SKM-1 (cell line): ENCODE data around the gene EPHA2.

Experiments
- DNase-seq: peaks from one replicate; lab custom pipeline; 2025; ENCODE audit not compliant: unreplicated experiment; lab: John Stamatoyannopoulos, UW

EPHA2 gene

DNA sequence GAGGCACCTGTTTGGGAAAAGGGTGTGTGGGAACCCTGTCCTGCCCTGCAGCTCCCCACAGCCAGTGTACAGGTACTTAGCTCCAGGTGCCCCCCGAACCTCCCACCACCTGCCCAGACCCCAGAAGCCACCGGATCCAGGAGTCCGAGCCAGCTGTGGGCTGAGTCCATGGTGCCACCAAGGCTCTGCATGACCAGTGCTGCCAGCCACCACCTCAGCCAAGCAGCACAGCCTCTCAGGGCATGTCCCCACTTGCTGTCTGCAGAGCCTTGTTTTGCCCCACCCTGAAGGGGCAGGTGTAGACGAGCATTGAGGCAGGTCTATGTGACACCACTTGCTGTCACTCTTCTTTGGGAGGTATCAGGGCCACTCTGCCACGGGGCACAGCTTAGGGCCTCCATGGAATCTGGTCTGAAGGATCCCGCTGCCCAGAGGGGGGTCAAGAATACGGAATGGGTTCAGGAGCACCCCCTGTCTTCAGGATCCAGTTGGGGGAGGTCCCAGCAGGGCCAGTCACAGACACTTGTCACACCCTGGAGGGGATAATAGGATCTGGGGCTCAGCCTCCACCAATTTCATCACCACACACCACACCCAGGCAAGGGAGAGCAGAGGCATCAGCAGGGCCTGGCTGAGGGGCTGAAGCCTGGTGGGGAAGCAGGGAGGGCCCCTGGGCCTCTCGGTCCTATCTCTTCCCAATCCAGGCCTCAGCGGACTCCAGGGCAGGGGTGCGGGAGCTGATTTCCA is 28.9 kb upstream of the EPHA2 start:
- no peak for DNase-seq

DNA sequence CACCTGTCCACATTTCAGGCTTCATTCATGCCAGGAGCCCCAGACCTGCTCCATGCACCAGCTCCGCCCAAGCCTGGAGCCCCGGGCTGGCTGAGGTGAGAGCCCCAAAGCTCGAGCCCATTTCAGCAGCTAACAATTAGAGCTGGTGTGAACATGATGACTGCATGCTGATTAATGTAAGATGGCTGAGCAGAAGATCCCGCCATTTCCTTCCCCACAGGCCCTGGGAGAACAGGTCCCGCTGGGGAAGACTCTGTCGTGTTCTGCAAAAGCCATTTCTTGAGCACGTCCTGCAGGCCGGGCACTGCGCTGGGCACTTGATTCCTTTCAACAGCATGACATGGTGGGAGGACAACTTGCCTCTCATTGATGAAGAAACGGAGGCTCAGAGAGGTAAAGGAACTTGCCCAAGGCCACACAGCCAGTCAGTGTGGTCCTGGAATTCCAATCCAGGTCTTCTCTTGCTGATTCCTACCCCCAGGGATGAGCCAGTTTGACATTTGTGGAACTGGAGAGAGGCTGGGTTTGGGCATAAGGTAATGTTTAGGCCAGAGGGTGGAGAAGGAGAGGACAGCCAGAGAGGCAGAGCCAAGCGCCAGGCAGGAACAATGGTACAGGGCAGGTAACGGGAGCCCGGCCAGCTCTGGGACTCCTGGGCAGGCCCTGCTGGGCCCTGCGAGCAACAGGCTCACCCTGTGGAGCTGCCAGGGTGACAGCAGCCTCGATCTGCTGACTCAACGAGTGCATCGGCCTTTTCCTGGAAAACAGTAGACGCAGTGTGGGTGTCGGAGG is 28.1 kb upstream of the EPHA2 start:
- no peak for DNase-seq

DNA sequence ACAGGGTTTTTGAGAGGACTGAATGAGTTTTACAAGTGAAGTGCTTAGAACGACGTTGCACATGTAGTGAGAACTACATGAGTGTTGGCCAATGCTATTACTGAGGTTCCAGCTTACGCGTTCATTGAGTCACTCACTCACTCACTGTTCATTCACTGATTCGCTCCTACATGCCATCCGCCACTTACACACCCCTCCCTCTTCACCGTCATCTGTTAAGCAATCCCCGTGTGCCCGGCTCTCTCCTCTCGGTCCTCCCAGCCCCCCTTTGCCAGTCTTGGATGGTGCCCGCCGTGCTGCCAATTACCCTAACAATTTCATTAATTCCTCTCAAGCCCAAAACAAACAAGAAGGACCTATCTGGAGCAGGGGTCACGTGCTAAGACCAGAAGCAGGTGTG is 27.3 kb upstream of the EPHA2 start:
- DNase-seq: no peak

DNA sequence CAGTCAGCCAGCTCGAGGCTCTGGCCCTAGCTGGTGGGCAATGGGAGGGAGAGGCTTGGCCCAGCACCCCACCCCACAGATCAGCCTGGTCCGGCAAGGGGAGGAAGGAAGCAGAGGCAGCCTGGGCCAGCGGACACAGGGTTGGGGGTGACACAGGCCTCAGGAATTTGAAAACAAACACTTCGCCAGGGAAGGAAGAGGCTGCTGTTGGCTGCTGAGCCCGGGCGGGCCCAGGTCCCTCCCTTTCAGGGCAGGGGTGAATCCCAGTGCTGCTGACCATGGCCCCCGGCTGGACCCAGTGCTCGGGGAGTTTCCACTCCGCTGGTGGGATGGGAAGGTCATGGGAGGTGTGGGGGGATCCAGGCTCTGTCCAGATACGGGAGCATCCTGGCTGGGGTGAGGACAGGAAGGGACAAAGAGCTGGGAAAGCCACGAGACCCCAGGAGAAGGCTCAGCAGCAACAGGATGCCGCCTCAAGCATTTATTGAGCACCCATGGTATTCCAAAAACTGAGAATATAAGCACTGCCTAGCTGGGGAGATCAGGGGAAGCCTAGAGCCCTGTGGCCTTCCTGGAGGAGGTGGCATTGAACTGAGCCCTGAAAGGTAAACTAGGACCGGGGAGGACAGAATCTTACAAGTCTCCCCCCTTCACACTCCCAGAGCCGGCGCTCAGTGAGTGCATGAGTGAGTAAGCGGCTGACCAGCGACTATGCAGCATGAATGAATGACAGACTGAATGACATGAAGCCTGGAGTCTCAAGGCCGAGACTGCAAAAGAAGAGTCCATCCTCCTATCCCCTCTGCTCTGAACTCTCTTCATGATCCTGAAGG is 26.2 kb upstream of the EPHA2 start:
- no peak for DNase-seq

DNA sequence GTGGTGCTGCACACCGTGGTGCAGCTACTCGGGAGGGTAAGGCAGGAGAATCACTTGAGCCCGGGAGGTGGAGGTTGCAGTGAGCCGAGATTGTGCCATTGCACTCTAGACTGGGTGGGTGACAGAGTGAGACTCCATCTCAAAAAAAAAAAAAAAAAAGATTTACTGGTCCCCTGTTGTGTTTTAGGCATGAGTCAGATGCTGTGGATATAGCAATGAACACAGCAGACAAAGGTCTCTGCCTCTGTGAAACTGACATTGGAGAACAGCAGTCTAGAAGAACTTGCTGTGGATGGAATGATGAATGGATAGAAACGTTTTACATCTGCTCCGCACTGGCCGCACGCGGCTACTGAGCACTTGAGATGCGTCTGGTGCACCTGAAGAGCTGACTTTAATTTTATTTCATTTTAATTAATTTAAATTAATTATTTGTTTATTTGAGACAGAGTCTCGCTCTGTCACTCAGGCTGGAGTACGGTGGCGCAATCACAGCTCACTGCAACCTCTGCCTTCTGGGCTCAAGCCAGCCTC is 24.5 kb upstream of the EPHA2 start:
- no peak for DNase-seq

DNA sequence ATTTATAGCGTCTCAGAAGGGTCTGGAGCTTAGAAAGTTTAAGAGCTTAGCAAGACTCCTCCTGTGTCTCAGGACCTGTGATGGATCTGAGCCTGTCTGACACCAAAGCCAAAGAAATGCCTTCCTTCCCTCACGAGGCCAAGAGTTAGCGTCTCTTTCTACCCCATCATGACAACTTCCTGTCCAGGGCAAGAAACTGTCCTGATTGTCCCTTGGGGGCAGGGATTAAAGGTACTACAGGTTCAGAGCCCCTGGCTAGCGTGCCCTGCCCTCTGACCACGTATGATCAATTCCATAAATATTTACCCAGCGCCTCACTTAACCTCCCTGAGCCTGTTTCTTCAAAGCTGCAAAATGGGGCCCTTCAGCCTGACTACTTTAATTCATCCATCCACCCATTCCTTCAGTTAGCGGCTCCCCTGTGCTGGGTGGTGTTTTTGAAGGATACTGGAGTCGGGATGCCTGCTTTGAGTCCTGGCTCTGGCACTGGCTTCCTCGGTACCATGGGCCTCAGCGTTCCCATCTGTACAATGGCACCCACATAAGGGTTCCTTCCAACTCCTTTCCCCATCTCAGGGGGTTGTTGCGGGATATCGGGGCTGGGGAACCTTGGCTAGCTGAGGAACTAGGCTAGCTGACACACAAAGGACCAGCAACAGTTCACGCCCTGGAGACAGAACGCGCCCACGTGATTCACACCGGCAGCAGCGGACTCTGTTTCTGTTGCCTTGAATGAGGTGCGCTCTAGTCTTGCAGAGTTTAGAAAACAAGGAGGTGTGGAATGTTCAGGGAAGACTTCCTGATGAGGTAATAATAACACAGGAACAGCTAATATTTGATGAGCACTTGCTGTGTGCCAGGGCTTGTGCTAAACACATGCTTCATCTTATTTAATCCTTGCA is 23.0 kb upstream of the EPHA2 start:
- no peak for DNase-seq

DNA sequence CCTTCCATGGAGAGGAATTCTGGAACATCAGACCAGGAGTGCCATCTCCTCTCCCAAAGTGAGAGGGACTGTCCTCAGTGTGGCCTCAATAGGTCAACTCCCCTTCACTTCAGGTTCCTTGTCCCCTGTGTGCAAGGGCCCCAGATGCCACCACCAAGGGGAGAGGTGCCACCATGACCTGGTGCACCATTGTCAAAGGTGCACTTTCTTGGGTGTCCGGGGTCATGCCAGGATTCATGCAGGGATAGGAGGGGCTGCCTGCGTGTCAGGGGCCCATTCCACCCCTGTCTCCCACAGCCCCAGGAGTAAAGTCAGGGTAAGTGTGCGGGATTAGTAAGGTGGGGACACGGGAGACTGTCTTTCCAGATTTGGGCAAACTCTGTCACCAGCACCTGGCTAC is 21.4 kb upstream of the EPHA2 start:
- no peak for DNase-seq

DNA sequence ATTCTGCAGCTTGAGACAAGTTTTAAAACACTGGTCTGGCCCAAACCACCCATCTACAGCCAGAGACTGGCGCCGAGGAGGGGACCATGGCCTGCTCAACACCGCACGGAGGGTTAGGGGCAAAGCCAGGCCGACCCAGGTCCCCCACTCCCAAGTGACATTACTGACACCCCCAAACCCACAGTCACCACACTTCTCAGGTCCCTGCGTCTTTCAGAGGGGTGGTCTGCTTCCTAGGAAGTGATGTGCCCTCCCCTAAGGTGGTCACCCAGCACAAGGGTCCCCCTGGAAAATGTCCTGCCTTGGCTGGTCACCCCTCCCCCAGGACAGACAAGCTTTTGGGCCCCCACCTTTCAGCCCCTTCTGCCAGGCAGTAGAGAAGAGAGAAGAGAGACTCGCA is 20.8 kb upstream of the EPHA2 start:
- DNase-seq: no peak

DNA sequence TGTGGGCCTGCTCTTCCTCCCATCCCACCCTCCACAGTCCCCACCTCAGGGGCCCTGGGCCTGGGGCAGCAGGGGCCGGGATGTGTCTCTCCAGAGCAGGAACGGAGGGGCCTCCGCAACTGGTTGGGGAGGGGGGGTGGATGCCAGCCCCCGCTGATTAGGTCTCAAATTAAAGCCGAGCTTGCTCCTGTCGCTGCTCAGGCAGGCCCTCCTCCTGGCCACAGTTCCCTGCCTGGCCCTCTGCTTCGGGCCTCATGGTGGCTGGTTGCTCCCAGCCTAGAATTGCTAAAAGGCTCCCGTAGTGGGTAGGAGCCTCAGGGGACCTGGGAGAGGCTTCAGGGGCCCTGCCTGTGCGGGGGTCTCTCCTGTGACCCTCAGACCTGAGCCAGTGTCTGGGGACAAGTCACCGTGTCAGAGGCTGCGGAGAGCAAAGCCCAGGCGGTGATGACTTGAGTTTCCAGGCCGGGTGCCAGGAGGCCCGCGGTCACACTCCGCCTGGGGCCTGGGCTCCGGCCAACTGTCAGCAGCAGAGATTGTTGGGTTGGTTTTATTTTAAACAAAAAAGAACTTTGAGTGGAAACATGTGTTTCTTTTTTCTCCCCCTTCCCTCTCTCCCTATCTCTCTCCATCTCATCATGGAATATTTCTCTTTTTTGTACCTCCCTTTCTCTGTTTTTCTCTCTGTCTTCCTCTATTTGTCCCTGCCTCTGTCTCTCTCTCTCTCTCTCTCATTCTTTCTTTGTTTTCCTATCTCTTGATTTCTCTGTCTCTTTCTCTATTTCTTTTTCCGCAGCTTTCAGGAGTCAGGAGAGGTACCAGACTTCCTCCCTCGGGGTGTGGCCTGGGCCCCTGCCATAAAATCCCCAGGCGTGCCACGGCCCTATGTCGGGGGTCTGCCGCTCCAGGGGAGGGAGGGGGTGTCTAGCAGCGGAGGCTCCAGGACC is 20.0 kb upstream of the EPHA2 start:
- no peak for DNase-seq

DNA sequence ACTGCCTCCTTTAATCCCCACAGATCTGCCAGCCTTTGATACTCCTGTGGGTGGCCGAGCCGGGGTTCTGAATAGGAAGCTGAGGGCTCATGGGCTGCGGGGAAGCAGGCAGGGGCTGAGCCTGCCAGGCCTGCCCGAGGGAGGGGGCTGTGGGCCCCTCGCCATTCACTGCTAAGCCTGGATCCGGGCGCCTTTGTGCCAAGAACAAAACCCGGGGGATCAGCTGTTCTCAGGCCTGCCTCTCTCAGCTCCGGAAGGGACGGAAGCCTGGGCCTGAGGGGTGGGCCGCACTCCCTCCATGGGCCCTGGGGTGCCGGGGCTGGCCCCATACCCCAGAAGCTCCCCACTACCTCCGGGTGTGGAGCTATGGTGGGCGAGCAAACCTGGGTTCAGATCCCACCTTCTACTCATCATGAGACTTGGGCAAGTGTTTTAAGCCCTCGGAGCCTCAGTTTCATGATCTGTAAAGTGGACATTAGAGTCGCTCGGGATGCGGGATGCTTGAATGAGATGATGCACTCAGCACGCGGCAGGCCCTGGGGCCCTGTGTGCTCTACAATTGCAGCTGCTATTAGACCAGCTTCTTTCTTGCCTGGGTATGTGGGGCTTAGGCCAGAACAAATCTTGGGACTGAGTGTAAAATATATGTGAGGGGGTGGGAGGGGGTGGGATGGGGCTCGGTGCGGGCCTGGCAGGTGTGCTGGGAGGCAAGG is 19.2 kb upstream of the EPHA2 start:
- DNase-seq: no peak

DNA sequence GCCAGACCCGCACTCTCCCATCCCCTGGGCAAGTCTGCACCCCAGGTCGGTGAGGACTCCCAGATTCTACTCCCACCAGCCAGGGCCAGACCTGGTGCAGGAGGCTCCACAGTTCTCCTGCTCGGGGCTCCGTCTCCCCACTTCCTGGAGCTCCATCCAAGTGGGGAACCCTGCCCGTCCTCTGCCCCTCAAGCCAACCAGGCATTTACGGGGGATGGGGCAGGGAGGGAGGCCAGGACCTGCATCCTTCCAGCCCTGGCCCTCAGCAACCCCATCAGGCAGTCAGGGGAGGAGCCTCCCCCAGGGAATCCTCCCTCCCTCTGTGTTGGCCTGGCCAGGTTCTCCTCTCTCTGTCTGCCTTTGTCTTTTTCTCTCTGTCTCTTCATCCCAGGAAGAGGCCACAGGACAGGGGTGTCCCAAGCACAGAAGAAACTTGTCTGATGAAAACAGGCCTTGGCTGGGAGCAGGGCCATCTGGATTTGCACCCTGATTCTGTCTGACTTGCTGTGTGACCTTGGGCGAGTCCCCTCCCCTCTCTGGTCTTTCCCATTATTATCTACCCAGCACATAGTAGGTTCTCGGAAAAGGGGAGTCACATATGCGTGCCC is 18.5 kb upstream of the EPHA2 start:
- DNase-seq: no peak

DNA sequence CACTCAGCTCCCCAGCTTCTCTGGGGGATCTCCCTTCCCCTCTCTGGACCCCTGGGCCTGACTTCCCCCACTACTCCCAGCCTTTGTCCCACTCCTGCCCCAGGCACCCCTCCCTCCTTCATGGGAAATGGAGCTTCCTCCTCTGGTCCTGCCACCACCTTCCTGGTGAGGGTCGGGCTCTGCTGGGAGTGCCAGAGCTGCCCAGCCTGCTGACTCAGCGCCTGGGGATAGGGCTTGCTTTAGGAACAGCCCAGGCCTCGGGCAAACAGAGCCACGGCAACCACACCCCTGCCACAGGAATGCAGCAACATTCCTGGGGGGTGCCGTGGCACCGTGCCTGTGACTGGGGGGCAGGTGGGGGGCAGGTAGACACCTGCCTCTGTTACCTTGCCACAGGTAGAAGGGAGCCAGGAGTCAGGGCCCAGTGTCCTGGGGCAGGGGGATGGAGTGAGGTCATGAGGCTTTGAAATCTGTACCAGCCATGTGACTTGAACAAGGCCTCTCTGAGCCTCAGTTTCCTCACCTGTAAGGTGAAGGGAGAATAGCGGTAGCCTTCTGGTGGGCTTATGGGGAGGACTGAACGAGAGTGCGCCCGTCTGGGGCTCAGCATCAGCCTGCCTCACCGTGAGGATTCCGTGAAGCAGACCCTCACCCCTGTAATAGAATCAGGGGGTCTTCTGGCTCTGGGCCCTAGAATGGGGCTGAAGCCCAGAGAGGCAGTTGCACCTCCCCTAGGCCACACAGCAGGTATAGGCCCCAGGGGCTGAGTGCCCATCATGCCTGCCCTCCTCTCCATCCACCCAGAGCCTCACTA is 17.8 kb upstream of the EPHA2 start:
- DNase-seq: no peak

DNA sequence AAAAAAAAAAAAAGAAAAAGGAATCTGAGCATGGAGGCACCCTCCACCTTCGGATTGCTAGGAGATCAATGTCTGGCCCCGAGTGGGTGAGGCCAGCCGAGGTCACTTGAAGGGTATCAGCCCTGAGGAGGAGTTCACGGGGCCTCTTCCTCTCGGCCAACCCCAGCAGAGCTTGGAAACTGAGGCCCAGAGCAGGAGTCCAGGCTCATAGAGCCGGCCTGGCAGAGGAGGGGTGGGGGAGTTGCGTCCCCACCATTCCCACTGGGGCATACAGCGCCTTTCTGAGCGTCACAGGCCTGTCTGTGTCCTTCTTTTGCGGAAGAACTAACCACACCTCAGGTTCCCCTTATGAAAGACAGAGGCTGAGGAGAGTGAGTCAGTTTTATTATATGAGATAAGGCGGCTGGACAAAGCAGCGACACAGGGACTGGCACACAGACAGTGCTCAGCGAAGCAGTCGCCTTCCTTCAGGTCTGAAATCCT is 17.1 kb upstream of the EPHA2 start:
- peak; percentile 72 for DNase-seq

DNA sequence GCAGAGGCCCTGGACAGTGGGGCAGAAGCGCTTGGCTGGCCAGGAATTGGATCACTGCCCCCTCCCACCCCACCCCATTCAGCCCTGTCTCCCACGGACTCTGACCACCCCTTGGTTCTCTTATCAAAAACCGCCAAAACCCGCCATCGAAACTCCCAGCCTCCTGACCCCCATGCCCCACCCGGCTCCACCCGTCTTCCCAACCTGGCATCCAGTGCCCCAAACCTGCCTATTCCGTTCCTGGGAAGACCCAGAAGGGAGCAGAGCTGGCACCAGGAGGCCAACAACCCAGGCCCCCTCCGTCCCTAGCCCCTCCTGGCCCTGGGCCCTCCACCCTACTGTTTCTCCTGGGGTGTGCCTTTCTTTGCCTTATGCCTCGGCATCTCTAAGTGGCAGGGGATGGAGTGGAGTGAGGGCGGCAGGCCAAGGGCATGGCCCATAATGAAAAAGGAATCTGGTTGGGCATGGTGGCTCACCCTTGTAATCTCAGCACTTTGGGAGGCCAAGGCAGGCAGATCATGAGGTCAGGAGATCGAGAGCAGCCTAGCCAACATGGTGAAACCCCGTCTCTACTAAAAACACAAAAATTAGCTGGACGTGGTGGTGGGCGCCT is 16.5 kb upstream of the EPHA2 start:
- DNase-seq: no peak

DNA sequence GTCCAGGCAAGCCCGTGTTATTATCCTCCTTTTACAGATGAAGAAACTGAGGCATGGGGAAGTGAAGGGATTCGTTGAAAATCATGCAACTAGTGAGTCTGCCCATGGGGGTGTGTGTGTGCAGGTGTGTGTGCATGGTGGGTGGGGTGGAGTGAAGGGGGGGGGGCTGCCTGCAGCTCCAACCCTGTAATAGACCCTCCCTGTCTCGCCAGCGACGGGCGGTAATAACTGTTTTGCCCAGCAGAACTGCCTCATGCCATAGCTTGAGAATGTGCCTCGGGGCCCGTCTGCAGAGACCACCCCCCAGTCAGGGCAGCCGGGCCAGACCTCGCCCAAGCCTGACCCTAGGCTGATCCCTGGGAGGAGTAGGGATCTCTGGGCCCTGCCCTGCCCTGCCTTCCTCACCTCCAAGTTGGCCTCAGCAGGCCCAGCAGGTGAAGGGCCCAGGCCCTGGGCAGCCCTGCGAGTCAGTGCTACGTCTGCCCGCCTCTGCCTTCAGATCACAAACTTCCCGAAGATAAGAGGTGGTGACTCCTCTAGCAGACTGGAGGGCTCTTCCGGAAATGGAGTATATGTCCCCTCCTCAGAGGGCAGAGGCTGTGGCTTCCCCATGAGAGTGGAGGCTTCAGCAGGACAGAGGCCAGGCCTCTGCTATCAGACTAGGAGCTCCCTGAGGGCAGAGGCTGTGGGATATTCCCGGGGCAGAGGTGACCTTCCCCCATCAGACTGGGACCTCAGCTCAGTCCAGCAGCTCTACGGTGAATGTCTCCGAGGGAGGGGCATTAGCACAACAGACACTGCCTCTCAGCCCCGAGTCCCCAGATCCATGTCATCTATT is 15.7 kb upstream of the EPHA2 start:
- DNase-seq: no peak

DNA sequence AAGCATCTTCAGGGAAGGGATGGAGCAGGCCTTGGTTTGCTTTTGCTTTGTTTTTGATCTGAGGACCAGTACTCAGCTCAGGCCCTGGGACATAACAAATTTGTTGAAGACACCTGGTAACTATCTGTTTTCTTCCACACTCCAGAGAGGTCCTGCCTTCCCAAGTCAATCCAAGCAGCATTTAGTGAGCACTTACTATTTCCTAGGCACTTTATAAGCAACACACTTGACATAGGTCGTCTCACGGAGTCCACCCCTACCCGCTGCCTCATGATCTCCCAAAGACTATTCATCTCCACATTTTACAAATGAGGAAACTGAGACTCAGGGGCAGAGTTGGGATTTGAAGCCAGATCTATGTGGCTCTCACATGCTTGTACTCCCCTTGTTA is 14.4 kb upstream of the EPHA2 start:
- DNase-seq: no peak
